AG04450 (cell line): Measurements from ENCODE around the gene FOXO3. TPM values are rescaled to one million over a fixed set of nuclear protein-coding genes. Genes with fewer than 3 reads are reported as not detected.
"Not testable (repeated sequence)": the region's sequence is repeated elsewhere in the genome, so short reads cannot be mapped to it uniquely, and the experiment has no call there.

Source experiments
- CTCF ChIA-PET: fragments of 300-600, 350-600 bp; formaldehyde crosslinking; extraction: SDS; loops from one replicate; lab custom pipeline; 2022; ENCODE audit warnings: antibody characterized with exemption, inconsistent platforms; lab: Charles Lee
- POLR2A ChIA-PET: fragments of 350-600 bp; formaldehyde crosslinking; extraction: SDS; loops from one replicate; lab custom pipeline; 2021; ENCODE audit warnings: antibody characterized with exemption, inconsistent platforms; lab: Yijun Ruan, JAX
- DNase-seq: peaks from one replicate; pipeline ENCODE4 v3.0.0-alpha.2; 2011; ENCODE audit warnings: low read depth, low spot score
- H3K27ac ChIP-seq: one replicate; pipeline ENCODE4 v1.5.1; 2012; ENCODE audit warnings: low read depth, low read length, control low read depth
- H3K27me3 ChIP-seq: one replicate; pipeline ENCODE4 v1.6.0; 2012; ENCODE audit warnings: low read length; ENCODE audit not compliant: control insufficient read depth, insufficient read depth
- H3K4me3 ChIP-seq: 2 replicates; pipeline ENCODE4 v1.5.1; 2011; ENCODE audit warnings: mild to moderate bottlenecking, low read depth, low read length, control low read depth
- H3K9me3 ChIP-seq: 2 replicates; pipeline ENCODE4 v1.5.1; 2012; ENCODE audit warnings: low read length; ENCODE audit not compliant: control insufficient read depth, insufficient read depth
- CTCF ChIP-seq: IDR thresholded peaks from 2 replicates; pipeline ENCODE4 v1.5.1; 2011; ENCODE audit warnings: low read depth, low read length, control low read depth, inconsistent platforms
- polyA plus RNA-seq: library from polyadenylated mRNA; depleted of rRNA; stranded (reverse); fragments of >200 nt; gene quantifications from 2 replicates; pipeline ENCODE4 v1.2.3, GENCODE V29; 2011

FOXO3 gene
- polyA plus RNA-seq, 1 experiment, result 32.7 TPM

- no peak for TF ChIP-seq CTCF
- no peak overlapping the region for H3K27ac ChIP-seq
- POLR2A ChIA-PET, result no interaction called here
- no peak overlapping the region for H3K4me3 ChIP-seq
- CTCF ChIA-PET, result interaction anchor here (0.6 kb wide), 1 partner anchor 54 kb away, joined by 3 read pairs; no protein-coding TSS in a partner anchor
- DNase-seq, result no peak
- no peaks in the 10 kb centered on the region for H3K27me3 ChIP-seq
- no peaks in the 10 kb centered on the region for H3K9me3 ChIP-seq
These were observed 116.6 kb downstream of the FOXO3 start for GRCh38 chr6:108677357-108677756.

- Histone ChIP-seq H3K27me3 (no peaks in the 10 kb centered on the region), H3K27ac (no peak overlapping the region), H3K9me3 (no peaks in the 10 kb centered on the region), H3K4me3 (no peak overlapping the region)
- ChIA-PET POLR2A (no interaction called here), CTCF (interaction anchor here (0.6 to 0.7 kb wide), 3 partner anchors 16 to 776 kb away, joined by 3 to 6 read pairs (median 4); no protein-coding TSS in a partner anchor)
- TF ChIP-seq CTCF, result no peak
- no peak for DNase-seq
These were observed 117.2 kb downstream of the FOXO3 start for GRCh38 chr6:108677894-108678293.

- CTCF ChIA-PET, result not testable (repeated sequence)
These were observed 119.6 kb downstream of the FOXO3 start for GRCh38 chr6:108680314-108680713.

GRCh38 chr6:108681721-108682120 is 121.0 kb downstream of the FOXO3 start:
- not testable (repeated sequence) for H3K9me3 ChIP-seq, H3K27me3 ChIP-seq, DNase-seq, H3K4me3 ChIP-seq
- peak overlapping the region; percentile 57 for H3K27ac ChIP-seq
- CTCF ChIA-PET, result interaction anchor here (0.7 kb wide), 1 partner anchor 140 kb away, joined by 3 read pairs; no protein-coding TSS in a partner anchor
- POLR2A ChIA-PET, result interaction anchor here (0.6 kb wide), 1 partner anchor 124 kb away, joined by 3 read pairs; no protein-coding TSS in a partner anchor

More at GRCh38 chr6:108680314-108680713, 119.6 kb downstream of the FOXO3 start:
- H3K4me3 ChIP-seq, POLR2A ChIA-PET, H3K9me3 ChIP-seq, DNase-seq, H3K27me3 ChIP-seq, H3K27ac ChIP-seq: not testable (repeated sequence)

- H3K27me3 ChIP-seq, DNase-seq, H3K4me3 ChIP-seq, H3K9me3 ChIP-seq, POLR2A ChIA-PET: not testable (repeated sequence)
- H3K27ac ChIP-seq, result peak overlapping the region; percentile 57
- CTCF ChIA-PET, result interaction anchor here (0.7 kb wide), 1 partner anchor 141 kb away, joined by 3 read pairs; no protein-coding TSS in a partner anchor
These were observed 121.8 kb downstream of the FOXO3 start for GRCh38 chr6:108682383-108683119.

- CTCF ChIA-PET, H3K4me3 ChIP-seq, H3K27me3 ChIP-seq, H3K9me3 ChIP-seq, H3K27ac ChIP-seq, POLR2A ChIA-PET, DNase-seq: not testable (repeated sequence)
These were observed 123.3 kb downstream of the FOXO3 start for GRCh38 chr6:108683976-108684375.

GRCh38 chr6:108684771-108685329 is 124.1 kb downstream of the FOXO3 start:
- Histone ChIP-seq H3K27ac (no peak overlapping the region), H3K4me3 (no peak overlapping the region), H3K27me3 (no peaks in the 10 kb centered on the region), H3K9me3 (no peaks in the 10 kb centered on the region)
- ChIA-PET POLR2A (no interaction called here), CTCF (no interaction called here)
- no peak for TF ChIP-seq CTCF
- no peak for DNase-seq
